Gastroesophageal sphincter (tissue), 4 donors: ENCODE measurements around the gene C4orf36. TPM values are rescaled to one million over a fixed set of nuclear protein-coding genes. Genes with fewer than 3 reads are reported as not detected.

Source experiments
- ATAC-seq: fragments of 150-250 bp; one replicate; pipeline ENCODE4 v1.9.1; 2016; ENCODE audit warnings: mild to moderate bottlenecking, moderate library complexity
- H3K27ac ChIP-seq, 4 donors: fragments of 200-600 bp; sonication (generic) in 3 of 4; 1 replicate in 3 of 4; 2 replicates in 1 of 4; pipeline ENCODE4 v1.5.1; 2016 to 2019
- H3K27me3 ChIP-seq: fragments of 200-600 bp; sonication (generic); one replicate; pipeline ENCODE4 v1.5.1; 2019
- H3K36me3 ChIP-seq, 2 donors: fragments of 200-600 bp; sonication (generic); one replicate each; pipeline ENCODE4 v1.5.1; 2019; ENCODE audit warnings: control low read depth in 1 of 2
- H3K4me1 ChIP-seq, 3 donors: fragments of 200-600 bp; sonication (generic); 1 replicate in 2 of 3; 2 replicates in 1 of 3; pipeline ENCODE4 v1.5.1; 2016 to 2019; ENCODE audit warnings: control low read depth in 2 of 3
- H3K4me3 ChIP-seq, 2 donors: fragments of 200-600 bp; sonication (generic); one replicate each; pipeline ENCODE4 v1.5.1; 2019; ENCODE audit warnings: mild to moderate bottlenecking in 1 of 2, moderate library complexity in 1 of 2
- H3K9me3 ChIP-seq, 3 donors: fragments of 200-600 bp; sonication (generic); one replicate each; pipeline ENCODE4 v1.5.1; 2017 to 2019; ENCODE audit warnings: control low read depth in 2 of 3
- CTCF ChIP-seq, 4 experiments: fragments of 200-600 bp in 2 of 4; fragments of 450-650 bp in 2 of 4; sonication (generic) in 1 of 4; IDR thresholded peaks; one replicate each; pipeline ENCODE4 v1.5.1; 2017 to 2019; ENCODE audit warnings: antibody characterized with exemption in 4 of 4, mild to moderate bottlenecking in 2 of 4, moderate library complexity in 2 of 4
- EP300 ChIP-seq: sonication (generic); formaldehyde crosslinking; IDR thresholded peaks from one replicate; pipeline ENCODE4 v1.6.1; 2017; ENCODE audit warnings: antibody characterized with exemption, mild to moderate bottlenecking
- POLR2A ChIP-seq, 2 donors: fragments of 450-650 bp; IDR thresholded peaks; one replicate each; pipeline ENCODE4 v1.6.1; 2017; ENCODE audit warnings: antibody characterized with exemption in 2 of 2, mild to moderate bottlenecking in 2 of 2, moderate library complexity in 1 of 2
- POLR2AphosphoS5 ChIP-seq: sonication (generic); formaldehyde crosslinking; IDR thresholded peaks from one replicate; pipeline ENCODE4 v1.6.1; 2017; ENCODE audit warnings: antibody characterized with exemption
- WGBS, 2 donors: methylation state at CpG; one replicate each; pipeline ENCODE4 v1.1.5; 2018; ENCODE audit warnings: low coverage in 1 of 2; 5-methylcytosine and 5-hydroxymethylcytosine counted together
- total RNA-seq, 4 donors: library from RNA; depleted of rRNA; stranded (reverse); fragments of >200 nt; gene quantifications; one replicate each; pipeline ENCODE4 v1.1.0, GENCODE V29; 2016

The C4orf36 gene
- total RNA-seq, 4 donors from 2014 or later: not detected

GRCh38 chr4:86837691-86838503, 54.3 kb downstream of the C4orf36 start:
- TF ChIP-seq POLR2A (IDR thresholded peaks at IDR 0.05) (no peak), EP300 (no peak), POLR2AphosphoS5 (no peak), CTCF (IDR thresholded peaks at IDR 0.05) (no peak)
- peak overlapping the region in 1 of 4 donors; percentile 33 for H3K27ac ChIP-seq
- H3K4me3 ChIP-seq: no peak overlapping the region
- ATAC-seq: no peak
- WGBS, 2 donors: 29 to 46% methylated on average over 3 to 5 of the region's 5 CpGs
- no peaks in the 10 kb centered on the region for H3K27me3 ChIP-seq
- H3K9me3 ChIP-seq: no peaks in the 10 kb centered on the region
- peaks cover 0 to 12% (median 2%) of the 10 kb centered on the region in 3 donors for H3K4me1 ChIP-seq
- no peaks in the 10 kb centered on the region for H3K36me3 ChIP-seq

GRCh38 chr4:86835677-86836076, 56.5 kb downstream of the C4orf36 start:
- Histone ChIP-seq H3K4me3 (no peak overlapping the region), H3K36me3 (no peaks in the 10 kb centered on the region), H3K9me3 (no peaks in the 10 kb centered on the region), H3K27me3 (no peaks in the 10 kb centered on the region), H3K27ac (no peak overlapping the region), H3K4me1 (peaks cover 0 to 12% (median 2%) of the 10 kb centered on the region in 3 donors)
- TF ChIP-seq CTCF (IDR thresholded peaks at IDR 0.05) (no peak), POLR2A (IDR thresholded peaks at IDR 0.05) (no peak), POLR2AphosphoS5 (no peak), EP300 (no peak)
- ATAC-seq: no peak
- WGBS, 2 donors: 71 to 73% methylated on average over 2 to 3 of the region's 3 CpGs

- WGBS, 2 donors: 74 to 81% methylated on average over 3 of the region's 3 CpGs
- Histone ChIP-seq H3K9me3 (peaks cover 0 to 2% (median 0%) of the 10 kb centered on the region in 3 donors), H3K4me3 (no peak overlapping the region), H3K27me3 (no peaks in the 10 kb centered on the region), H3K27ac (no peak overlapping the region), H3K36me3 (no peaks in the 10 kb centered on the region), H3K4me1 (peaks cover 0 to 12% (median 2%) of the 10 kb centered on the region in 3 donors)
- TF ChIP-seq POLR2A (IDR thresholded peaks at IDR 0.05): no peak
- TF ChIP-seq CTCF (IDR thresholded peaks at IDR 0.05): no peak
- no peak for TF ChIP-seq POLR2AphosphoS5
- TF ChIP-seq EP300: no peak
- no peak for ATAC-seq
These were observed 57.3 kb downstream of the C4orf36 start for GRCh38 chr4:86834901-86835300.

GRCh38 chr4:86833615-86834014, 58.6 kb downstream of the C4orf36 start:
- TF ChIP-seq EP300 (no peak), POLR2A (IDR thresholded peaks at IDR 0.05) (no peak), CTCF (IDR thresholded peaks at IDR 0.05) (no peak), POLR2AphosphoS5 (no peak)
- Histone ChIP-seq H3K9me3 (peaks cover 0 to 5% (median 0%) of the 10 kb centered on the region in 3 donors), H3K4me1 (peaks cover 0 to 12% (median 2%) of the 10 kb centered on the region in 3 donors), H3K36me3 (no peaks in the 10 kb centered on the region), H3K27ac (no peak overlapping the region), H3K27me3 (no peaks in the 10 kb centered on the region), H3K4me3 (no peak overlapping the region)
- WGBS, 2 donors: 88 to 100% methylated on average over 1 of the region's 1 CpG
- ATAC-seq: no peak
